OCI-LY3 (cell line): ENCODE measurements around the gene TLR6.

Experiments
- H2AFZ ChIP-seq: fragments of 200-600, 300-600 bp; shearing (Covaris generic); 2 replicates; pipeline ENCODE4 v1.6.0; 2014; ENCODE audit warnings: antibody characterized with exemption, low read depth, low read length
- H3K27ac ChIP-seq: fragments of 200-600, 300-600 bp; sonication (generic); 2 replicates; pipeline ENCODE4 v1.5.1; 2014; ENCODE audit warnings: mild to moderate bottlenecking, low read length, moderate library complexity, mixed read lengths
- H3K27me3 ChIP-seq: fragments of 200-600, 300-600 bp; sonication (generic); 2 replicates; pipeline ENCODE4 v1.6.1; 2014; ENCODE audit warnings: low read depth, low read length, mixed read lengths
- H3K36me3 ChIP-seq: fragments of 200-600, 300-600 bp; sonication (generic); replicated peaks from 2 replicates; pipeline ENCODE3; 2014; ENCODE audit warnings: low read depth, low read length, mixed read lengths
- H3K4me1 ChIP-seq: fragments of 300-600, 200-600 bp; sonication (generic); 2 replicates; pipeline ENCODE4 v1.6.1; 2014; ENCODE audit warnings: low read length, mixed read lengths
- H3K4me2 ChIP-seq: fragments of 200-600, 300-600 bp; sonication (generic); 2 replicates; pipeline ENCODE4 v1.6.1; 2014; ENCODE audit warnings: low read length, mixed read lengths
- H3K4me3 ChIP-seq: fragments of 300-600, 200-600 bp; sonication (generic); 2 replicates; pipeline ENCODE4 v1.5.1; 2014; ENCODE audit warnings: antibody characterized with exemption, mild to moderate bottlenecking, low read length, moderate library complexity
- H3K79me2 ChIP-seq: fragments of 300-600, 200-600 bp; shearing (Covaris generic); 2 replicates; pipeline ENCODE4 v1.6.1; 2014; ENCODE audit warnings: mild to moderate bottlenecking, low read length, mixed read lengths
- H3K9ac ChIP-seq: fragments of 300-600, 200-600 bp; shearing (Covaris generic); 2 replicates; pipeline ENCODE4 v1.6.0; 2014; ENCODE audit warnings: mild to moderate bottlenecking, low read length, moderate library complexity
- H3K9me3 ChIP-seq: fragments of 200-600, 300-600 bp; shearing (Covaris generic); 2 replicates; pipeline ENCODE4 v1.6.1; 2014; ENCODE audit warnings: low read length, mixed read lengths; ENCODE audit not compliant: insufficient read depth
- H4K20me1 ChIP-seq: fragments of 200-600, 300-600 bp; sonication (generic); 2 replicates; pipeline ENCODE4 v1.6.1; 2016; ENCODE audit warnings: low read length, mixed read lengths; ENCODE audit not compliant: insufficient read depth
- EZH2phosphoT487 ChIP-seq: fragments of 200-600 bp; shearing (Covaris generic); IDR thresholded peaks from 2 replicates; pipeline ENCODE4 v1.6.1; 2018; ENCODE audit warnings: antibody characterized with exemption, mixed run types, low read depth
- TF ChIP-seq, protein P1 (sequence below): fragments of 200-600, 300-600 bp; sonication (generic); IDR thresholded peaks from 2 replicates; pipeline ENCODE4 v1.5.1; 2014; ENCODE audit warnings: antibody characterized with exemption, low read length, low read depth

Gene TLR6

DNA sequence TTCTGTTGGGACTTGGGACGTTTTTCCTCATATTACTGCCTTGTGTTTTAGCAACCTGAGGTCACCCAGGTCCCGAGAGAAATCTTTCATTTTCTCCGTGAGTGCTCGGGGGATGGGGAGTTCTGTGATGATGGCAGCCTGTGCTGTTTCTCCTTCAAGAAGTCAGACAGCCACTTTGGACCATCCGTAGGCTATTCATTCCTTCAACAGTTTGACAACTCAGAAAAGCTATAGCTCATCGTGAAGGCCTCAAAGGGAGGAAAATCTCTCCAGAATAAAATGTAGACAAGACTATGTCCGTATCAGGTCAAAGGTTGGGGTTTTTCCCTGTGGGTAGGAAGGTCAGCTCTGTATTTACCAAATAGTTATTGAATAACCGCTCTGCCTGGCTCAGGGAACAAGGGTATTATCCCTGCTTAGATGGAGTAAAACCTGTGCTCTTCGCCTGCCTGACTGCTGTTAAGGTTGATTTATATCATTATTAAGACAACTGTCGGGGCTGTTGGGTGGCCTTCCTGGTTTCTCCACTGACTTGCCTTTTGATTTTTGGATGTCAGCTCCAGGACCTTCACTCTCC lies 47.6 kb upstream of the TLR6 start:
- H4K20me1 ChIP-seq: no peaks in the 10 kb centered on the region
- H3K27me3 ChIP-seq: no peaks in the 10 kb centered on the region
- no peak overlapping the region for H3K9ac ChIP-seq
- no peak overlapping the region for H3K27ac ChIP-seq
- H3K4me3 ChIP-seq: peak overlapping the region; percentile 14; the same call in 1 of the 2 replicates
- H2AFZ ChIP-seq: no peak overlapping the region
- no peaks in the 10 kb centered on the region for H3K36me3 ChIP-seq
- no peaks in the 10 kb centered on the region for H3K9me3 ChIP-seq
- TF ChIP-seq, protein P1, sequence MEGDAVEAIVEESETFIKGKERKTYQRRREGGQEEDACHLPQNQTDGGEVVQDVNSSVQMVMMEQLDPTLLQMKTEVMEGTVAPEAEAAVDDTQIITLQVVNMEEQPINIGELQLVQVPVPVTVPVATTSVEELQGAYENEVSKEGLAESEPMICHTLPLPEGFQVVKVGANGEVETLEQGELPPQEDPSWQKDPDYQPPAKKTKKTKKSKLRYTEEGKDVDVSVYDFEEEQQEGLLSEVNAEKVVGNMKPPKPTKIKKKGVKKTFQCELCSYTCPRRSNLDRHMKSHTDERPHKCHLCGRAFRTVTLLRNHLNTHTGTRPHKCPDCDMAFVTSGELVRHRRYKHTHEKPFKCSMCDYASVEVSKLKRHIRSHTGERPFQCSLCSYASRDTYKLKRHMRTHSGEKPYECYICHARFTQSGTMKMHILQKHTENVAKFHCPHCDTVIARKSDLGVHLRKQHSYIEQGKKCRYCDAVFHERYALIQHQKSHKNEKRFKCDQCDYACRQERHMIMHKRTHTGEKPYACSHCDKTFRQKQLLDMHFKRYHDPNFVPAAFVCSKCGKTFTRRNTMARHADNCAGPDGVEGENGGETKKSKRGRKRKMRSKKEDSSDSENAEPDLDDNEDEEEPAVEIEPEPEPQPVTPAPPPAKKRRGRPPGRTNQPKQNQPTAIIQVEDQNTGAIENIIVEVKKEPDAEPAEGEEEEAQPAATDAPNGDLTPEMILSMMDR: no peak
- TF ChIP-seq EZH2phosphoT487: no peak
- H3K79me2 ChIP-seq: no peaks in the 10 kb centered on the region
- H3K4me1 ChIP-seq: peaks cover 9% of the 10 kb centered on the region
- peak overlapping the region; percentile 40 for H3K4me2 ChIP-seq

DNA sequence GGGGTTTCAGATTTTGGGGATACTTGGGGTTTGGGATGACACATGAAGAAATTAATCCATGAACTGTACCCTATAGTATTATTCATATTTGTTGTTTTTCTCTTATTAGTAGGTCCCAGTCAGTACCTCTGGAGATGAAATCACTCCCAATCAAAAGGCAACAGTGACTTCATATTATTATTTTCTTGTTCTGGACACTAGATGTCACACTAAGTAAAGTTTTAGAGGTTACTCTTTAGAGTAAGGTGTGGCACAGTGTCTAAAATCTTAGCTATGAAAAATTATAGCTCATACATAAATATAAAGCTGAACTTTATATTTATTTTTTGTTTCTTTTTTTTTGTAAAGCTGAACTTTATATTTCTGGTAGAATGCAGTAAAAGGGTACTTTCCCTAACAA lies 46.1 kb upstream of the TLR6 start:
- no peaks in the 10 kb centered on the region for H3K79me2 ChIP-seq
- H3K4me2 ChIP-seq: no peak overlapping the region
- no peak overlapping the region for H3K27ac ChIP-seq
- TF ChIP-seq, protein P1: peak; percentile 66
- no peak for TF ChIP-seq EZH2phosphoT487
- no peak overlapping the region for H3K4me3 ChIP-seq
- H2AFZ ChIP-seq: no peak overlapping the region
- no peak overlapping the region for H3K9ac ChIP-seq
- no peaks in the 10 kb centered on the region for H4K20me1 ChIP-seq
- H3K4me1 ChIP-seq: peaks cover 9% of the 10 kb centered on the region
- no peaks in the 10 kb centered on the region for H3K9me3 ChIP-seq
- no peaks in the 10 kb centered on the region for H3K27me3 ChIP-seq
- no peaks in the 10 kb centered on the region for H3K36me3 ChIP-seq

DNA sequence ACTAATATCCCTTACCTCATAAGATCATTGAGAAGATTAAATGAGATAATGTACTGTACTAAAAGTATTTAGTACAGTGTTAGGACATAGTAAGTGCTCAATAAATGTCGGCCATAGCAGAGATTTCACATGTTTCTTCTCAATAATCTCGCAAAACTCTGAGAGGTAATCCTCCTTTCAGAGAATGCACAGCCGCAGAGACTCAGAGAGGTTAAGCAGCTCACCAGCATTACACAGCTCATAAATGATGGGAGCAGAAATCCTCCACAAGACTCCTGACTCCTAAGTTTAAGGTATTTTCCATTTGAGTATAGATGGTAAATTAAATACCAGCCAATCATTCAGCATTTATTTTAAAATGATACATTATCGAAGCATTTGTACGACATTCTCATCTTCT lies 45.6 kb upstream of the TLR6 start:
- no peaks in the 10 kb centered on the region for H3K79me2 ChIP-seq
- H4K20me1 ChIP-seq: no peaks in the 10 kb centered on the region
- no peak overlapping the region for H3K4me2 ChIP-seq

DNA sequence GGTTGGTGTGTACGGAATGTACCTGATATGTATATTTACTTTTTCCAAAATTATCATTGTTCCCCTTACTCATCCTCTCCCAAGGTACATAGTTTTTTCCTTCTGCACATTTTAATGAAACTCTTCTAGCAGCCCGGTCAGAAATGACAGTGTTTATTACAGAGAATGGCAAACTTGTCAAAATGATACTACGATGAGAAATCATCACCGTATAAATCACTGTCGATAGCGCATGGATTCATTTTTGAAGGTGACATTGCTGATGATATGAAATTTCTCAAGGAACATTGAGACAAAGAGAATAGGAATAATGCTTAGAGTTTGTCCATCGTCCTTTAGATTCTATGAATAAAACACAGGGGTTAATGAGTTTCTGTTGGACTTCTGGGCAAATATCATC lies 41.6 kb upstream of the TLR6 start:
- H4K20me1 ChIP-seq: no peaks in the 10 kb centered on the region
- no peak overlapping the region for H3K9ac ChIP-seq
- no peak for TF ChIP-seq EZH2phosphoT487
- TF ChIP-seq, protein P1: no peak
- H3K27ac ChIP-seq: no peak overlapping the region
- H3K79me2 ChIP-seq: no peaks in the 10 kb centered on the region
- no peaks in the 10 kb centered on the region for H3K36me3 ChIP-seq
- no peaks in the 10 kb centered on the region for H3K9me3 ChIP-seq
- H3K4me1 ChIP-seq: no peaks in the 10 kb centered on the region
- no peak overlapping the region for H3K4me3 ChIP-seq
- no peaks in the 10 kb centered on the region for H3K27me3 ChIP-seq
- no peak overlapping the region for H2AFZ ChIP-seq
- no peak overlapping the region for H3K4me2 ChIP-seq

More for the DNA sequence above, 45.6 kb upstream of the TLR6 start:
- H3K36me3 ChIP-seq: no peaks in the 10 kb centered on the region
- no peaks in the 10 kb centered on the region for H3K9me3 ChIP-seq
- H2AFZ ChIP-seq: no peak overlapping the region
- H3K9ac ChIP-seq: no peak overlapping the region
- H3K27ac ChIP-seq: no peak overlapping the region
- H3K4me1 ChIP-seq: peaks cover 9% of the 10 kb centered on the region
- TF ChIP-seq, protein P1: no peak
- TF ChIP-seq EZH2phosphoT487: no peak
- no peak overlapping the region for H3K4me3 ChIP-seq
- H3K27me3 ChIP-seq: no peaks in the 10 kb centered on the region
